ENCODE results near the gene RGL1.

Gene RGL1

DNA sequence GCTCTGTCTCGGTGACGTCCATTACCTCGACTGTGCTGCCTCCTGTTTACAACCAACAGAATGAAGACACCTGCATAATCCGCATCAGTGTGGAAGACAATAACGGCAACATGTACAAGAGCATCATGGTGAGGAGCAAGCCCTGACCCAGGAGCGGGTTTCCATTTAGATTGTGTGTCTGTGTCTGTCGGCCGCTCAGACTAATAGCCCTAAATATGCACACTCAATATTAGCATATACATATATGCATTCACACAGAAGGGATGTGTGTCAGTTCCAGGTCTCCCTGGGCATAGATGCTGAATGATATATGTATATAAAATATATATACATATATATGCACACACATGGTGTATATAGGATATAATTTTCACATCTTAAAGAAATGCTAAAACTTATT, 111.7 kb downstream of the RGL1 start:
- DNase-seq (ENCODE audit: low spot score), result no peak

- no peak for DNase-seq (ENCODE audit: low spot score)
Measured at GRCh38 chr1:183918589-183918988, 113.7 kb downstream of the RGL1 start.

- DNase-seq (ENCODE audit: low spot score), result no peak
Measured at GRCh38 chr1:183920651-183921050, 115.7 kb downstream of the RGL1 start.

- DNase-seq (ENCODE audit: low spot score), result no peak
Measured at GRCh38 chr1:183922197-183922596, 117.3 kb downstream of the RGL1 start.

- DNase-seq (ENCODE audit: low spot score), result no peak
Measured at GRCh38 chr1:183925947-183926346, 121.0 kb downstream of the RGL1 start.

GRCh38 chr1:183926983-183927382, 122.1 kb downstream of the RGL1 start:
- no peak for DNase-seq (ENCODE audit: low spot score)

DNA sequence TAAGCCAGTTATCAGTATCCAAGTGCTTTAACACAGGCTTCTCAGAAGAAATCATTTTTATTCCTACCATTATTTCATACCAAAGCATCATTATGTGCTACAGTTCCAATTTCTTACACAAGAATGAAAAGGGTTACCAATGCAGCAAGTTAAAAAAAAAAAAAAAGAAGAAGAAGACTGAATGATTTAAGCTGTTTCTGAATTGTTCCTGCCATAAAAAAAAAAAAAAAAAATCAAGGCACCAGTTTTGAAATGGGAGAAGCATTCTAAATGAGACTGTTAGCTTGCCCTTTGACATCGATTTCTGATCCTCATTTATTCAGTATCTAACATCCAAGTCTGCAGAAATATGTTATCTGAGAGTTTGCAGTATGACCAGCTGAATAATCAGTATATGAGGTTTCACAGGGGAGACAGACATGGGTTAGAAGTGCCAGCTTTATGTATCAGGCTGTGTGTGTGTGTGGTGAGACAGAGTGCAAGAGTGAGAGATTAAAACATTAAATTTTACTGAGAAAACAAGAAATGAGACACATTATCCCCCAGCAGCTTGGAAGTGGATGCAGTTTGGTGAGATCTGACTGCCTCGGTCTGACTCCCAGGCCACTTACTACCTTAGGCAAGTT, 126.8 kb downstream of the RGL1 start:
- DNase-seq (ENCODE audit: low spot score), result no peak

- DNase-seq (ENCODE audit: low spot score), result no peak
Measured at GRCh38 chr1:183932412-183932811, 127.5 kb downstream of the RGL1 start.

DNA sequence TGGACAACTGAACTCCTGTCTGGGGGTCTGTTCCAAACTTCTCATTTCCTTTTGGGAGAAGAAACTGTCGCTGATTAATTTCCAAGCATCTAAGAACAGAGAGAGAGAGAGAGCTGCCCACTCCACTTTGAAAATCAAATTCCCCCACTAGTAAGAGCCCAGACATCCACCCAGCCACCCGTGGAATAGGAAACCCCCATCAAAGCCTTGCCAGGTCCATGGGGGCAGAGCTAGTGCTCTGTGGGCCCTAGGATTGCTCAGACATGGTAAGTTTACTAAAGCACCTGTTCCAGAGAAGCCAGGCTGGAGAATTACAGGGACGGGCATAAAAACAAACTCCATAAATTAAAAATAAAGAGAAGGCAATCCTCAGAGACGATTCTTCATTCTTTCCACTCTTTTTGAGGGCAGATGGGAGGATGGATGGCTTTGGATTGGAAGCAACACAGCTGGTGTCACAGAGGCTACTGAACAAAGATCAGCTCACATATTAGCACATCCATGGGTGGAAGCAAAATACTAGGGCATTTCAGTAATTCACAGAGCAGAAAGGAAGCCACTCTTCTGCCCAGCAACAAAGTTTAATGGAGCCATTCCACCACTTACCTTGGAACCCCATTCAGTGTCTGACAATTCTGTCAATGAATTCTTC, 128.7 kb downstream of the RGL1 start:
- no peak for DNase-seq (ENCODE audit: low spot score)

DNA sequence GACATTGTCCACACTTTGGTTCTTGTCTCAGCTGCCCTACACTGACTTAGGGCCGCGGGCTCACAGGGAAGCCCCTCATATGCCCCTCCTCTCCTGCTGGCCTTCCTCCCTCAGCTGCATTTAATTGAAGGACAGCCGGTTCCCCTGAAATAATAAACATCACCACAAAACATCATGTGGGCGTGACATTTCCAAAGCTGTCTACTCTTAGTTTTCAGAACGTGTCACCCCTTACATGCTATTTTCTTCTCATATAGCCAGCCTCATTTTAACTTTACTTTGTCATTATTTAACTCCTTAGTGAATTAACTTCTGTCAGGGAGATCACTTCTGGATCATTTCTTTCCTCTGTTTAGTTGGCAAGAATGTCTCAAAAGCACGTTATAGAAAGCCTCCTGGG, 129.4 kb downstream of the RGL1 start:
- DNase-seq (ENCODE audit: low spot score), result no peak

DNA sequence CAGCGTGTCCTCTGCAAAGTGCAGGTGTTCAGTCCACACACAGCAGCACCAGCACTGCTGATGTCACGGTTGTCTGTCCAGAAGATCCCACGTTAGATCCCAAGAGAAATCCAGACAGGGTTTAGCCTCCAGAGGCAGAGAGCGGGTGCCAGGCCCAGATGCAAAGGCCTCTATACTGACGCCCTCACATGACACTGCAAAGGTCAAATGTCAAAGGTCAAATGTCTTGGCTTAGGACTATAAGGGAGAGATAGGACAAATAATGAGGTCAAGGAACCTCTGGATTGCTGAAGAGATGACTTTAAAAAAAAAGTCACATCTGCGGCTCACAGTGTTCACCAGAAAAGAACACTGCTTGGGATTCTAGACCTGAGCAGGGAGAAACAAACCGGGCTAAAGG, 131.1 kb downstream of the RGL1 start:
- no peak for DNase-seq (ENCODE audit: low spot score)

DNA sequence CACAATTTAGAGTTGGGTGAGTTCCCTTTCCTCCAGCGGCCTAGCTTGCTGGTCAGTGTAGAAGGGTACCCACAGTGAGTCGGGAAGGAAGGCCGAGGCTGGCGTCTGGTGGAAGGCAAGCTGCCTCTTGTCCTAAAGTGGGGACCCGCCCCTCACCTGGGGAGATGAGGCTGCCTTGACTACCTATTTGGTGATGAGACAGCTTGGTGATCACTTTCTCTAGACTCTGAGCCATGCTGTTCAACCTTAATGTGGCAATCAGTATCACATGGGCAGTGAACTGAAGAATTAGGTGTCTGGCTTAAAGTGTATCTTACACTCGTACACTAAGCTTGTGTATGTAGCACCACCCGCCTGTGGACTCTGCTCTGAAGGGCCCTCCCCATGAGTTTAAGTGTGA, 131.9 kb downstream of the RGL1 start:
- DNase-seq (ENCODE audit: low spot score), result no peak

DNA sequence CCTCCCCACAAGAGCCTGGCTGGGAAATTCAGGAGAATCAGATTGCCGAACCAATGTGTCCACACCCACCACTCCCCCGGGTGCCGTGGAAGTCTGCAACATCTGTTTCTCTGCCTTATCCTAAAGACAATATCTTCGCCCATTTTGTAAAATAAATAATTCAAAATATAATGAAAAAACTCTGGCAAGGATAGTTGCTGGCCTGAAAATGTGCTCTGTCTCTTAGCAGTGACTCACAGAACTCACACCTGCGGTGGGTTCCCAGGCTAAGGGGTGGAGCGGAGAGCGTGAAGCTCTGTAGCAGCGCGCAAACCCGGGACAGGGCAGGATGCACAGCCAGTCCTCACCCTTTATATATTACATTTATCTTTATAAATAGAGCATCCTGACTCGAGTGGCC, 132.7 kb downstream of the RGL1 start:
- no peak for DNase-seq (ENCODE audit: low spot score)

DNA sequence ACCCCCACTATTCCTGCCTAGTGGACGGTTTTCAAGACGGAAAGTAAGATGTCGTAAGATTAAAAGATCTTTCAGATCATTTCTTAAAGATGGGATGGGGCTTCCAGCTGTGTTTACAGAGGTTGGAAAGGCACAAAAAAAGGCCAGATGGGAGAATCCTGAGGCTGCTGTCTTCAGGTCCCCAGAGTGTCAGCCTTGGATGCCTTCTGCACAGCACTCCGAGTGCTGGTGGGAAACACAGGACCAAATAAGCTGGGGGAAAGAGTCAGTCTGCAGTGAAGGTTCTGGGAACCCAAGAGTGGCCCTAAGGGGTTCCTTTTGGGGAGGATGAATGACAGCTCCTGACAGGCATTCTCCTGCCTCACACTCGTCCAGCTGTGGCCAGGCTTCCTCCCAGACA, 136.1 kb downstream of the RGL1 start:
- no peak for DNase-seq (ENCODE audit: low spot score)

DNA sequence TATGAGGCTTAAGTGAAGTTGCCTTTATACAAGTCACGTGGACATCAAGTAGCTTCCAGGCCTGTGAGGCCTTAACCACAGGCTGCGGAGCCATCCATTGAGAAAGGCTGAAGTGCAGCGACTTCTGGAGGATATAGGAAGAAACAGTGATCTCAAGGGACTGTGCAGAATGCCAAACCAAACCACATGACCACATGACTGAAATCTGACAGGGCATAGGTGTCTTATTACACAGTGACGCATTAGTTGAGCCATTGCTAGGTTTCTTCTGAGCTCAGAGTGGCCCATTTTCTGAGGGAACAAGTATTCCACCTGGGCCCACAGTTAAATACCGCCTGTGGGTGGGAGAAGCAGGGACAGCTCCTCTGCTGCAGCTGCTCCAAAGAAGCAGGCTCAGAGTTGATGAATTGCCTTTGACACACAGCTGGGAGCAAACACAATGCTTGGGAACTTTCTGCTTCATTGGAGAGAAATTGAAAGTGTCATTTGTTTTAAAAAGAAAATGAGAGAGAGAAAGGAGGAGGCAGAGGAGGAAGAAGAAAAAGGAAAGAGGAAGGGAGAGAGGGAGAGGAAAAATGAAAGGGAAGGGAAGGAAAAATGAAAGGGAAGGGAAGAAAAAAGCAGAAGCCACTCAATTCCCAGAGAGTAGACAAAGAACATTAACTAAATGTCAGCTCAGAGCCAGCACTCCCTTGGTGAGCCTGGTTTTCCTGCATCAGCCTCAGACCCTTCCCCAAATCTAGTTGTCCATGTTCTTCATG, 138.2 kb downstream of the RGL1 start:
- no peak for DNase-seq (ENCODE audit: low spot score)

GRCh38 chr1:183945428-183946319, 140.8 kb downstream of the RGL1 start:
- DNase-seq (ENCODE audit: low spot score), result no peak

DNA sequence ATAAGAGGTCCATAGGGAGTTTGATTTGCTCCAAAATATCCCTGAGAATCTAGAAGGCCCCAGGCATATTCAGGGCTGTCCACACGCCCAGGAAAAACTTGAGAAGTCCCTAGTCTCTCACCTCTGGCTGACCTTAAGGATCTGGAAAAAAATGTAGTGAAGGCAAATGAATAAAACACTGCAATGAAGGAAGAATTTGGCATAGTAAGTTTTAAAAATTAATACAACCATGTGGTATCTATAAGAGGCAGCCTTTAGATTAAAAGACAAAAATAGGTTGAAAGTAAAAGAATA, 141.3 kb downstream of the RGL1 start:
- DNase-seq (ENCODE audit: low spot score), result no peak

- DNase-seq (ENCODE audit: low spot score), result no peak
Measured at GRCh38 chr1:183947988-183948387, 143.1 kb downstream of the RGL1 start.

GRCh38 chr1:183952101-183952500, 147.2 kb downstream of the RGL1 start:
- no peak for DNase-seq (ENCODE audit: low spot score)

- no peak for DNase-seq (ENCODE audit: low spot score)
Measured at GRCh38 chr1:183953031-183953430, 148.1 kb downstream of the RGL1 start.

DNA sequence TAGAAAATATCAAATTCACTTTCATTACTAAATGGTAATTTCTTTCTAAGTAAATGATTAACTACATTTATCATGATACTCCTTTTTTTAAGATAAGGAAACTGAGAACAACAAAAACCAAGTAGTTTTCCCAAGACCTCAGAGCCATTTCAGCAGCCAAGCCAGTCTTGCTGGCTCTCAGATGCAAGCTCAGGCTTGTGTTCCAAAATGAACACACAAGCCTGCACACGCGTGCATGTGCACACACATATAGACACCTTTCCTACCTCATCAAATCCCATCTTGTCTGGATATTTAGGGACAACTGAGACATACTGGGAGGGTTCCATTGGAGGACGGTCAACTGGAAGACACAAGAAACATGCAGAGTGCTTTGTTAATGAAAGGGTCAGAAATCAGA, 149.6 kb downstream of the RGL1 start:
- DNase-seq (ENCODE audit: low spot score), result no peak

- peak; percentile 91 for DNase-seq (ENCODE audit: low spot score)
Measured at GRCh38 chr1:183956559-183957188, 151.8 kb downstream of the RGL1 start.
